H1 (cell line): ENCODE measurements around the gene RBM15. TPM values are rescaled to one million over a fixed set of nuclear protein-coding genes. Genes with fewer than 3 reads are reported as not detected.

Source experiments
- CEBPB ChIP-seq: IDR thresholded peaks from 2 replicates; pipeline ENCODE4 v1.6.1; 2012; ENCODE audit warnings: low read depth, low read length
- FOSL1 ChIP-seq: IDR thresholded peaks from 2 replicates; pipeline ENCODE4 v1.6.1; 2011; ENCODE audit warnings: mild to moderate bottlenecking, low read depth, low read length, moderate library complexity; ENCODE audit not compliant: insufficient read depth
- JUN ChIP-seq: IDR thresholded peaks from 2 replicates; pipeline ENCODE4 v1.6.1; 2011; ENCODE audit warnings: low read depth, mild to moderate bottlenecking, improper control_type of control experiment, low read length
- NANOG ChIP-seq: IDR thresholded peaks from 2 replicates; pipeline ENCODE4 v1.6.1; 2011; ENCODE audit warnings: low read length, low read depth, mild to moderate bottlenecking, inconsistent platforms; ENCODE audit not compliant: insufficient read depth, poor library complexity, severe bottlenecking
- RFX5 ChIP-seq: IDR thresholded peaks from 2 replicates; pipeline ENCODE4 v1.6.1; 2011; ENCODE audit warnings: low read depth, low read length, improper control_type of control experiment, borderline replicate concordance
- SP2 ChIP-seq: IDR thresholded peaks from 2 replicates; pipeline ENCODE4 v1.6.1; 2012; ENCODE audit warnings: mild to moderate bottlenecking, low read length, inconsistent platforms
- polyA plus RNA-seq, 7 experiments: library from polyadenylated mRNA; depleted of rRNA in 3 of 7; stranded (reverse) in 5 of 7; unstranded in 2 of 7; fragments of >200 nt in 5 of 7; fragments of 200-250 nt in 2 of 7; gene quantifications; 1 replicate in 5 of 7; 2 replicates in 1 of 7; 4 replicates in 1 of 7; pipeline versions ENCODE4 v1.2.1 to v1.2.3, GENCODE V29; 2011 to 2013; ENCODE audit warnings: missing spikeins in 2 of 7, mixed read lengths in 2 of 7
- total RNA-seq: library from RNA; stranded (reverse); fragmentation: NEBNext Ultra II Directional; extraction: Animal tissue kit (Norgen Biotek cat#: 25700); gene quantifications from 2 replicates; pipeline ENCODE4 v1.2.1, GENCODE V29; 2021
- TF ChIP-seq, protein P1 (sequence below): IDR thresholded peaks from 2 replicates; pipeline ENCODE4 v1.6.1; 2011; ENCODE audit warnings: low read depth, mild to moderate bottlenecking, low read length; ENCODE audit not compliant: insufficient read depth

Gene RBM15
- total and polyA plus RNA-seq, 2 of the 8 experiments (the other 6 are each of a cell fraction or from before 2014, with no cell fraction given): 13.5 to 44.9 TPM

DNA sequence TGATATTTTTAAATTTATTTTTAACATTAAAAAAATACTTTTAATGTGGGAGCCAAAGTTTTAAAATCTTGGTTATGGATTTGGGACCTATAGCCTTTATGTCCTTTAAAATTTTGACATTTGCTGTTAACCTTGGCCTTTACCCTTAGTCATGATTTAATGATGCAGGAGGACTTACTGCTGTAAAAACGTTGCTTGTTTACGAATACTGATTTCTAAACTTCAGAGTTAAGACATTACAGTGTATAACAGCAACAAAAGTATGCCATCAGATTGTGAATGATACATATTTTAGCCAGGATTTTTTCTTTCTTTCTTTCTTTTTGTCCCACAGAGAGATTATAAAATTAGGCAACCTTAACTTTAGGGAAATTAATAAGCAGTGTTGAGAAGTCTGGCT, 8.9 kb downstream of the RBM15 start (continued):
- TF ChIP-seq, protein P1, sequence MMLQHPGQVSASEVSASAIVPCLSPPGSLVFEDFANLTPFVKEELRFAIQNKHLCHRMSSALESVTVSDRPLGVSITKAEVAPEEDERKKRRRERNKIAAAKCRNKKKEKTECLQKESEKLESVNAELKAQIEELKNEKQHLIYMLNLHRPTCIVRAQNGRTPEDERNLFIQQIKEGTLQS: no peak
- TF ChIP-seq JUN: no peak
- no peak for TF ChIP-seq NANOG
- TF ChIP-seq RFX5: no peak
- TF ChIP-seq SP2: no peak
- TF ChIP-seq CEBPB: no peak
- TF ChIP-seq FOSL1: no peak
